NCI-H2081 (cell line): ENCODE measurements around the gene OSBPL1A.
"Not testable (repeated sequence)": the region's sequence is repeated elsewhere in the genome, so short reads cannot be mapped to it uniquely, and the experiment has no call there.

Experiments used
- DNase-seq, 2 experiments: peaks; one replicate each; lab custom pipeline; 2025; lab: John Stamatoyannopoulos, UW

OSBPL1A gene

DNA sequence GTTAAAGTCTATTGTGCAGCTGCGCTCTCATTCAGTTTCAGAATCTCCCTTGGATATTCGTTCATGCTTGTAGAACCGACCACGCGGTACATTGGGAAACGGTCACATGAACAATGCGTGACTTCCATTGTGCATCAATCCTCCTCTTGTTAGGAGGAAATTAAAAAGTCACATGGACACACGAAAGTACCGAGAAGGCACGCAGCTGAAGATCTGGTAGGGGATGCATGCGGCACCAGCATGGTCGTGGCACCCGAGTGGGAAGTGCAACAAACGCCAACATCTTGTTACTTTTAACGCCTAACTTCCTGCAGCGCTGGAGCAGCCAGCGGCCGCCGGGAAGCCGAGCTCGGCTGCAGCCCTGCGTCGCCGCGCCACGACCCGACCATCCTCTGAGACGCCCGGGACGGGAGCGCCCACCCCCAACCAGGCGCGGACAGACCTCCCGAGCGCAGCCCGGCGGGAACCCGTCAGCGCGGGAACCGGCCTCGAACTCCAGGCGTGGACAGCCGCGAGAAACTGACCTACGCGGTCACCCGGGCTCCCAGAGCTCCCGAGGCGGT is 412 bp downstream of the OSBPL1A start:
- peak; percentile 57 to 89 for DNase-seq

DNA sequence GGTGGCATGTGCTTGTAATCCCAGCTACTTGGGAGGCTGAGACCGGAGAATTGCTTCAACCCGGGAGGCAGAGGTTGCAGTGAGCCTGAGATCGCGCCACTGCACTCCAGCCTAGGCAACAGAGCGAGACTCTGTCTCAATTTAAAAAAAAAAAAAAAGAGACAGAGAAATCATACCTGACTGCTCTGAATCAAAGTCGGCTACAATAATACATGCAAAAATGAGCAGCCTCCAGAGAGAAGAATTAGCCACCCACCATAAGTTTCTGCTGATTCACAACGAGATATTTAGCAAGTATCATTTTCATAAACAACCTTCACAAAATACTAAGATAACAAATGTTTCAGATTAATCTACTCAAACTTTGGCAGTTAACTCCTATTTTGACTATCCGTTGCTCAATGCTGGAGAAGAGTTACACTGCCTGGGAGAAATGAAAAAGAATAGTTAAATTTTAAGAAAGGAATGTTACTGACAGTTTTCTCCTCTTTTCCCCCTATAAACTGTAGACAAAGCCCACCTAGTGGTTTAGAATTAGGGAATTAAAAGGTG is 1.5 kb downstream of the OSBPL1A start:
- no peak for DNase-seq

DNA sequence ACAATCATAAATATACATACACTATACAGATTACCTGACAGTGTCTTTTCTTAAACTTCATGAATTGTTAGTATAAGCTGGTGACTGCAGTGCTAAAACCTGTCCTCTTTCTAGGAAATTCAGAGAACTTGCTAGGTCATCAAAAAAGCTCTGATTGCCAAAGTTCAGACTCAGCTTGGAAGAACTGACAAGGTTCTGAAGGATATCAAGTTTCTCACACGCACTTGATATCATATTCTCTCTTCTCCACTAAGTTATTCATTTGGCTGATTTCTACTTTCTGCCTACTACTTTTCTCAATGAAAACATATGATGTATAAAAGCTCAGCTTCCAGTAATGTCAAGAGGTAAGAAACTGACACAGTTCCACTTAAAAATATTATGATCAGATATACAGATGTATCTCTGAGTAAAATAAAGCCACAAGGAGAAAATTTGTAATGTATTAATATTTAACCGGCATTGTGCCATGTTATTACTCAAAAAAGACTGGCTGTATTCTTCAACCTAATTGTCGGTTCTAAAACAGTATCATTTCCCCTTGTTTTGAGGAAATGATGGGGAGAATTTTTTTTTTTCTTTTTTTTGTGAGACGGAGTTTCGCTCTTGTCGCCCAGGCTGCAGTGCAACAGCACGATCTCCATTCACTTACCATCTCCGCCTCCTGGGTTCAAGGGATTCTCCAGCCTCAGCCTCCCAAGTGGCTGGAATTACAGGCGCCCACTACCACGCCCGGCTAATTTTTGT is 2.4 kb downstream of the OSBPL1A start:
- no peak for DNase-seq

DNA sequence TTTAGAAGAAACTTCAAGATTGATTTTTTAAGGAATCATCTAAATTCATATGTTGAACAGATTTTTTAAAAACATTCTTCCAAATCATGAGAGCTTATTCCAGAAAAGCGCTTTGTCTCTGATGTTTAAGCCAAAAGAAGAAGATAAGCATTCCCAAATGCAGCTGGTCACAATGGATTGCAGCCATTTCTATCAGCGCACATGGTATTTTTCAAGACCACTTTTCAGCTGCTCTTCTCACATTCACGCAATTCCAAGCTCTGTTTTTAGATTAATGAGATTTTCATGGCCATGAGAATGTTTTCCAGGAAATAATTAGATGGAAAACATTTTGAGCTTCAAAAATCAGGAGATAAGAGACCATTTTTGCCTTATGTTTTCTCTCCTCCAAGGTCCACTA is 8.7 kb downstream of the OSBPL1A start:
- DNase-seq, result no peak

DNA sequence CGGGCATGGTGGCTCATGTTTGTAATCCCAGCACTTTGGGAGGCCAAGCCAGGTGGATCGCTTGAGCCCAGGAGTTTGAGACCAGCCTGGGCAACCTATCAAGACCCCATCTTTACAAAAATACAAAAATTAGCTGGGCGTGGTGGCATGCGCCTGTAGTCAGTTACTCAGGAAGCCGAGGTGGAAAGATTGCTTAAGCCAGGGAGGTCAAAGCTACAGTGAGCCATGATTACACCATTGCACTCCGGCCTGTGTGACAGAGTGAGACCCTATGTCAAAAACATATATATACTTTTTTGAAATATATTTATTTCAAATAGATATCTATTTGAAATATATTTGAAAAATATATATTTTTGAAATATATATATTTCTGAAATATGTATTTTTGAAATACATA is 10.9 kb downstream of the OSBPL1A start:
- no peak for DNase-seq

DNA sequence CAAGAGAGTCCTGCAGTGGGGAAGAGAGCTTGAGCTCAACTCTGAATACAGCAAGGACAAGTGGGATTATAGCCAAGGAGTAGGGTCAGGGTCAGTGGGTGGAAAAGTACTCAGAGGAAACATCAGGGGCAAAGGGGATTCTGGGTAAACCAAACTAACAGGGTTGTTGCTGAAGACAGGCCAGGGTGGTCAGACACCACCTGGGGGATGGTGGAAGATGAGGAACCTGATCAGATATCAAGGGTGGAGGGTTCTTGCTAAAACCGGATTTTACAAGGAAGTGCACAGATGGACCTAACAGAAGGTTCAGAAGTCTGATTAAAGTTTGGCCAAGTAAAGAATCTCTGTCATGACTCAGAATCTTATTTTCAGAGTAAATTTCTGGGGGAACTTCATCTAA is 16.5 kb downstream of the OSBPL1A start:
- DNase-seq, result no peak

DNA sequence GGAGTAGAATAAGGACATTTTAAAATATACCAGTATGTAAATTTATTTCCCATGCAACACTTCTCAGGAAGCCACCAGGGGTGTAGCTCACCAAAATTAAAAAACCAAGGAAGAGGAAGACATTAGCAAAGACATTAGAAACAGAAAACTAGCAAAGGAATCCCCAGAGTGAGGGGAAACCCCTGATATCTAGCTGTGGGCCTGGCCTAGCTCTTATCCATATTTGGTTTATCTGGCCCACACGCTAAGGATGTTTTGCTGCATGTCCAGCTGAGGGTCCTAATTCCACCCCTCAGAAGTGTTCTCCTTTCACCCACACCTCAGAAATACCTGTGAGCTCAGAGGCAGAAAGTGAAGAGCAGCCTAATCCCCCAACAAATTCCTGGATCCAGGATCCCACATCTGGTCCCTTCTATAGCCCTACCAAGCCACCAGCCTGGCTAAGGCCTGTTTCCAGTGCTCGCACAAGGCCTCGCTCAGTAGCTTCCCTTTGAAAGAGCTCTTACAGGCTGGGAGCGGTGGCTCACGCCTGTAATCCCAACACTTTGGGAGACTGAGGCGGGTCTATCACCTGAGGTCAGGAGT is 17.4 kb downstream of the OSBPL1A start:
- DNase-seq, result no peak

DNA sequence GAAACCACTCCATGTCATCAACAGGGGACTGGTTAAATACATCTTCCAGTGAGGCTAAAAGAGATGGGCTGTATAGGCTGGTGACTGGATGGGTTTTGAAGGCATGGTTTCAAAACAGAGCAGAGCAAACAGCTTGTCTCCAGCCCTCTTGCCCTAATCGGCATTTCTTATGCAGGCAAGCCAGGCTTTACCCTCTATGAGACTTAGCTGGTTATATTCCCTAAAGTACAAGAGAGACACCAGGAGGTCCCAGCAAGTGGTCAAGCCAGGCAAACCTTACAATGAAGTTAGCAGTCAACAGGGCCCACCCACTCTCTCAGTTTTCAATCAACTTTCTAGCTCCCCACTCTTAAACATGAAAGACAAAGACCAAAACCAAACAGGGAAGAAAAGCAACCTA is 19.0 kb downstream of the OSBPL1A start:
- no peak for DNase-seq

DNA sequence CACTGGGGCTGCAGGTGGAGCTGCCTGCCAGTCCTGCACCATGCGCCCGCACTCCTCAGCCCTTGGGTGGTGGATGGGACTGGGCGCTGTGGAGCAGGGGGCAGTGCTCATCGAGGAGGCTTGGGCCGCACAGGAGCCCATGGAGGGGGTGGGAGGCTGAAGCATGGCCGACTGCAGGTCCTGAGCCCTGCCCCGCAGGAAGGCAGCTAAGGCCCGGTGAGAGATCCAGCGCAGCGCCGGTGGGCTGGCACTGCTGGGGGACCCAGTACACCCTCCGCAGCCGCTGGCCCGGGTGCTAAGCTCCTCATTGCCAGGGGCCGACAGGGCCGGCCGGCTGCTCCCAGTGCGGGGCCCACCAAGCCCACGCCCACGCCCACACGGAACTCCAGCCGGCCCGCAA is 21.1 kb downstream of the OSBPL1A start:
- DNase-seq, result not testable (repeated sequence)

DNA sequence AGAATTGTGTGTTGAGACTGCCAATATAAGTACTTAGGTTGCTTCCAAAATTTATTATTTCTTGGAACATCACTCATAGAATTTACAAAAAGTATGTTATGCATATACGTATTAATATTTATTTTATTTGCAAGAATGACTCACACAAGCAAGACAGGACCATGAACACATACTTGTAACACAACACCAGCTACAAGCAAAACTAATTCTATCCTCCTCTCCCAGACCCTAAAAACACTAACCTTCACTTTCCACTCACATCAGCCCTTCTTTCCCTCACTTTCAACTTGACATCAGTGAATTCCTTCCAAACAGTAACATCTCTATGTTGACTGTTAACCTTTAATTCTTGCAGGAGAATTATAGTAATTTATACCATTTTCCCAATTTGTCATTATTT is 24.3 kb downstream of the OSBPL1A start:
- DNase-seq, result no peak

DNA sequence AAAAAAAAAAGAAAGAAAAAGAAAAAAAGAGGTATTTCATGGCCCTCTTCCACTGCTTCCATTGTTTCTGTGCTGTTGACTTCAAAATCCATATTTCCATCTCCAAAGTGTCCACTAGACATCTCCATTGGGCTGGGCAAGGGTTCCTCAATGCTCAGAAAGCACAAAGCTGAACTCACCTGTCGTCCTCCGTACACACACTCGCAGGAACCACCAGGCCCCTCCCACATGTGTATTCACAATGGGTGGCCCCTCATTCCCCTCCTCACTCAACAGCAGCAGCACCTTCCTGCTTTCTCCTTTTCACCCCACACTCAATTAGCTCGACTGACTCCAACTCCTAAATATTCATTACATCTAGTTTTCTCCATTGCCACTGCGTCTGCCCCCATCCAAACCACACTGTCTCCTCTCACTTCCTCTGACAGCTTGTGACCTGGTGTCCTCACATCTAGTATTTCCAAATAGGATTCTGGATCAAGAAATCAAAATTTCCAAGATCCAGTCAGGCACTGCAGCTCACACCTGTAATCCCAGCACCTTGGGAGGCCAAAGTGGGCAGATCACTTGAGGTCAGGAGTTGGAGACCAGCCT is 25.2 kb downstream of the OSBPL1A start:
- DNase-seq, result no peak

DNA sequence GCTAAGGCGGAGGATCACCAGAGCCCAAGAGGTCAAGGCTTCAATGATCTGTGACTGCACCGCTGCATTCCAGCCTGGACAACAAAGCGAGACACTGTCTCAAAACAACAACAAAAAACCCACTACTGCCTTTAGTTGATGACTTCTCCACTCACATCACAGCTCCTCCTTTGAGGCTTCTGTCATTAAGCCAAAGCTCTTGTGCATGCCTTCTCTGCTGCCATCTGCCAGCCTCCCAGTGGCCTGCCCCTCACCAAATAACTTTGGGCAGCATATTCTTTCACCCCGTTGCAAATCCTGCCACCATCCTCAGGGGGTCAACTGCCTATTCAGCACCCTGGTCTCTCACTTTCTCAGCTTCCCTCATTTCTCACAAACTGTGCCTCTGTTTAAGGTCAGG is 27.5 kb downstream of the OSBPL1A start:
- DNase-seq, result no peak

DNA sequence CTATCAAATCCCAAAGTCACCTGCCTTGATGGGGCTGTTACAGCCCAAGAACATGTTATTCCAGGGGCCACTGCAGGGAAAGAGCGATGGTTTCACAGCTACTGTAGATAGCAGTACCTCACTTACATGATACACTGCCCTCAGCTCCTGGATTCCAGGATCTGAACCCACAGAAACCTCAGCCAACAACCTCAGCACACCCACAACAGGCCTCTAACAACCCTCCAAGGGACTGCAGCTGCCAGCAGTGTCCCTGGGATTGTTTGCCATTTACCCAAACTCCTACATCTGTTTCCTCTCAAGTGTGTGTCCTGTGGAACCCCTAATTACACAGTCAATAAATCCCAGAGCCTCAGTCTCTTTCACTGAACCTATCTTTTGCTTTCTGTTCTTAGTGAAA is 28.2 kb downstream of the OSBPL1A start:
- no peak for DNase-seq

DNA sequence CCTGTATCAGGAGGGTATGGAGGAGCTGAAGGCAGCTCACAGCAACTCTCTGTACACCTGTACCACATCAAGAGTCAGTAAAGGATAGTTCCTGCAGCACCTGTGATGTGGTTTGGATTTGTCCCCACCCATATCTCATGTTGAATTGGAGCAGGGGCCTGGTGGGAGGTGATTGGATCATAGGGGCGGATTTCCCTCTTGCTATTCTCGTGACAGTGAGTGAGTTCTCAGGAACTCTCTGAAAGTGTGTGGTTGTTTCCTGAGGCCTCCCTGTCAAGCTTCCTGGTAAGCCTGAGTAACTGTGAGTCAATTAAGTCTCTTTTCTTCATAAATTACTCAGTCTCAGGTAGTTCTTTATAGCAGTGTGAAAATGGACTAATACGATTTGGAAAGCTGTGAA is 28.9 kb downstream of the OSBPL1A start:
- no peak for DNase-seq

DNA sequence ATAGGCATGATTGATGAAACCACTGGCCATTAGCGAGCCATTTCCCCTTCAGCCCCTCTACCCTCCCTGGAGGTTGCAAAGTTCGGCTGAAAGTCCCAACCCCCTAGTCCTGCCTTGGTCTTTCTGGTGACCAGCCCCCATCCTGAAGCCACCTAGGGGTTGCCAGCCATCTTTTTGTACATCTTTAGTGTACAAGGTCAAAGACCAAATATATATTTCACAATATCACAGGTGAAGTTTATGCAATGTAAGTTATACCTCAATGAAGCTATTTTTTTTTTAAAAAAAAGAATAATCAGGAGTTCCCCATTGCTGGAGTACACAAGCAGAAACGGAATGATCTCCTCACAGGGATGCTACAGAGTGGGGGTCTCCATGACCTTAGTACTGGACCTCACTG is 31.3 kb downstream of the OSBPL1A start:
- no peak for DNase-seq

DNA sequence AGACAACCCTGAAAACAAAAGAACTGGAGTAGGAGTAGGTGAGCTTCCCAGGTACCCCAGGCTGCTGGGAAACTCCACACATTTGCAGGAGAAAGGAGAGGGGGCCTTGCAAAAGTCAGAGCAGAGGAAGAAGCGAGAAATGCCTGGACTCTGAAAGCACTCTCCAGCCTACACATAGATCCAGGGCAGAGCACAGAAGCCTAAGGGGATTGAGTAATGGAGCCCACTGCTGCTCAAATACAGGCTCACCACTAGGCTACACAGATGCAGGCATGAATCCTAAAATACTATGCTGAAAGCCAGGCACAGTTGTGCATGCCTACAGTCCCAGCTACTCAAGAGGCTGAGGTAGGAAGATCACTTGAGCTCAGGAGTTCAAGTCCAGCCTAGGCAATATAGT is 33.4 kb downstream of the OSBPL1A start:
- DNase-seq, result no peak

DNA sequence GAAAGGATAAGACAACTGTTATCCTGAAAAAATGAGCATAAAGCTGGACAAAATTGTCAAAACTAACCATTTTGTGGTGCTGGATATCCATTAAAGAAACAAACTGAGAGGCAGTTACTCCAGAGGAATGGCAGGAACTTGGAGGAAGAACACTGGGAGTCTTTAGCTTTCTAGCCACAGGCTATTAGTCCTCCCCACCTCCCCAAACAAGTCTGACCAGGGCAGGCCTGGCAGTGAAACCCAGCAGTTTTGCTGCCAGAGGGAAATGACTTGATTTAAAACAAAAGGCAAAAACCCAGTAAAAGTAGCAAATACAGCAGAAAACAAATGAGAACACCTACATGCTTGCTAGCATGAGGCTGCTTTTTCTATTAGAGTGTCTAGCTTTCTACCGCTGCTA is 34.9 kb downstream of the OSBPL1A start:
- no peak for DNase-seq

DNA sequence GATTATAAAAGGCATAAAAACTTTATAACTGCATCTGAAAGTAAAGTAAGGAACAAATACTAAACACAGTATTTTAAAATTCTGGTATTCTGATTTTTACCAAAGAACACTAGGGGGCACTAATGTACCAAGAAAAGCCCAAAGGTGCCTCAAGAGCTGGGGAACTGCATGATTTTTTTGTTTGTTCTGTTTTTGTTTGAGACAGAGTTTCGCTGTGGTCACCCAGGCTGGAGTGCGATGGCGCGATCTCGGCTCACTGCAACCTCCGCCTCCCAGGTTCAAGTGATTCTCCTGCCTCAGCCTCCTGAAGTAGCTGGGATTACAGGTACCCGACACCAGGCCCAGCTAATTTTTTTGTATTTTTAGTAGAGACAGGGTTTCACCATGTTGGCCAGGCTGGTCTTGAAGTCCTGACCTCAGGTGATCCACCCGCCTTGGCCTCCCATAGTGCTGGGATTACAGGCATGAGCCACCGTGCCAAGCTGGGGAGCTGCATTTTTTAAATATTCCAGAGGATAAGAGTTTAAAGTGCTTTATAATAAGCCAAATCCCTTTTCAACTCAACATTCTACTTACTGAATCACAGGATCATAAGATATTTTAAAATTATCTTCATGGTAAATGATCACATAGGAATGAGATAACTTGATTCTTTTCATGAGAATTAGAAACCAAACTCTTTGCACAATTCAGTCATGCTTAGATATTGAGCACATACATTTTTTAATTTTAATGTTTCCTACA is 37.7 kb downstream of the OSBPL1A start:
- peak; percentile 48 to 53 for DNase-seq

DNA sequence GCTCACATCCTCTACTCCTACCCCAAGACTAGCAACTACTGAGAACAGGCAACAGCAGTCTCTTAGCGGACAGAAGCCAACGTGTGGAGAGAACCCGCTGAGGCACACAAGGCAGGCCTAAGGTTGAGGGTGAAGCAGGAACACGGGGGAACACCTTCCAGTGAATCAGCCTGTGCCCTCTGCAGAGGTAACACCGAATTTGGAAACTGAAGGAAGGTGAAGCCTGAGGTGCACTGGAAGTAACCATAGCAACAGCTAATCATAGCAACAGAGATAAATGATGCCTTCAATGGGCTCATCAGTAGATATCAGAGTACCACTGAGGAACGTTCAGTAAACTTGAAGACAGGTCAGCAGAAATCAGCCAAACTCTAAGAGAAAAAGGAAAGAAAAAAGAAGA is 43.3 kb downstream of the OSBPL1A start:
- no peak for DNase-seq

DNA sequence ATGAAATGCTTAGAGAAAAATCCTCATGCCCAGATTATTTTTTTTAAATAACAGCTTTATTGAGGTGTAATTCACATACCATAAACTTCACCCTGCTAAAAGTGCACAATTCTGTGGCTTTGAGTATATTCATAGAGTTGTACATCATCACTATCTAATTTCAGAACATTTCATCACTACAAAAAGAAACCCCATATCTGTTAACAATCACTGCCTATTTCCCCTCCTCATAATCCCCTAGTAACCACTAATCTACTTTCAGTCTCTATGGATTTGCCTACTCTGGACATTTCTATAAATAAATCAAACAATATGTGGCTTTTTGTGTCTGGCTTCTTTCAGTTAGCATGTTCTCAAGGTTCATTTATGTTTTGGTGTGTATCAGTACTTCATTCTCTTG is 51.4 kb downstream of the OSBPL1A start:
- DNase-seq, result no peak

DNA sequence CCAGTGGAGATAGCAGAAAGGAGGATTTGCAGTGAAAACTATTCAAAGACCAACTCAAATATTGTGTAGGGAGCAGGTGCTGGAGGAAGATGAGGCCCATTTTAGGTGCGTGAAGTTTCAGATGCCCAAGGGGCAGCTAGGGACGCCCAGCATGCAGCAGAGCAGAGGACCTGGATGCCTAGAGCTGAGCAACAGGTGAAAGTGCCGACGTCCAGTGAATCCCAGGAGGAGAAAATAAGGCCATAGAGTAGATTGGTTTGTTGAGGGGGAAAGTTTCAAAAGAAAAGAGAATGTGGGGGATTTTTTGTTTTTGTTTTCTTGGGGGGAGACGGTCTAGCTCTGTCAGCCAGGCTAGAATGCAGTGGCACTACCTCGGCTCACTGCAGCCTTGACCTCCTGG is 53.1 kb downstream of the OSBPL1A start:
- DNase-seq, result no peak

DNA sequence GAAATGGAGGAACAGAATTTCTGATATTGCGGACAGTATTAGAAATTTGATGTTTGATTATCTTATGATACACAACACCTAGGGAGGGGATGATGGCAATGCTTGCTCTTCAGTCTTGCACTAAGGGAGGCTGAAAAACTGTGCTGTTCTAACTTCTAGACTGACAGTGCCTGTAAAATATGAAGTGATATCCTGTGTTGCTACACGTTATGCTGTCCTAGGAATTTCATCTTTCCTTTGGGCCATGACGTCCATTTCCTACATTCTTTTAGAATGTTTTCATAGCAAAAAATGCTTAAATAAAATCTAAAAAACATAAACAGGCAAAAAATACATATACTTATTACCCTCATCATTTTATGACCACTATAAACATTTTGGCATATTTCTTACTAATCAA is 55.3 kb downstream of the OSBPL1A start:
- DNase-seq, result no peak
